ENCODE measurements around the gene ABLIM2. TPM values are rescaled to one million over a fixed set of nuclear protein-coding genes. Genes with fewer than 3 reads are reported as not detected.

The ABLIM2 gene
- total and polyA plus RNA-seq, 2 of the 13 experiments (the other 11 are each of a cell fraction or from before 2014, with no cell fraction given): 0.20 to 0.37 TPM

DNA sequence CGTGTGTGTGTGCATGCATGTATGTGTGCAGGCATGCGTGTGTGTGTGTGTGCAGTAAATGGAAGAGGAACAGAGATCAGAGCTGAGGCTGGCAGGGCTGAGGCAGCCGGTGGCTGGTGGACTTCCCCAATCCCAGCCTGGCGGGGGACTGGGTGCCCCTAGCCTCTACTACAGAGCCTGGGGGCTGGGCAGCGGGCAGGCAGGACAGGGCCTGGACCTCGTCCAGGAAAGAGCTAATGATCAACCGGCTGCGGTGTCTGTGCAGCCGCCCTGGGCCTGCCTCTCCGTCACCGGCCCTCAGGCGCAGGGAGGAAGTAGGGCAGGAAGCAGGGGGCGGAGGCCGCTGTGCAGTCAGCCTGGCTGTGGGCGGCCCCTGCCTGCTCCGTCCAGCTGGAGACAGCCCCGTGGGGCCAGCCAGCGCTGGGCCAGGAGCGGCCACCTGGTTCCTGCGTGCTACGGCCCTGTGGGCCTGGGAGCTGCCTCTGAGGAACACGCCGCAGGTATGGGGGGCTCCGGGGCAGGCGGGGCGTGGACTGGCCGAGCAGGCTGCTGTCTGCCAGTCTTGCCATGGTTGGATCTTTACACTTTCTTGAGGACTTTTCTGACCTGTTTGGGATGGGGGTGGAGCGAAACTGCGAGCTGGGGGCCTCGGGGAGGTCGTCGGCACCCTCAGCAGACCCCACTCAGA lies 40.4 kb upstream of the ABLIM2 start, which contains the start of gene SH3TC1 (continued):
- peak; percentile 71 for TF ChIP-seq ZNF768 (CRISPR knock-in tag; IDR thresholded peaks at IDR 0.05)
- TF ChIP-seq DPF2 (CRISPR knock-in tag; IDR thresholded peaks at IDR 0.05; ENCODE audit: borderline replicate concordance, low read depth): peak; percentile 86
- TF ChIP-seq SMARCC2 (IDR thresholded peaks at IDR 0.05): no peak
- TF ChIP-seq HOMEZ (CRISPR knock-in tag; IDR thresholded peaks at IDR 0.05; ENCODE audit: low read depth): 0 out of 2 replicates have a peak, but pooled peaks have one; percentile 50
- TF ChIP-seq SOX13 (IDR thresholded peaks at IDR 0.05): no peak; the same call in 1 of the 2 replicates
- peak in 1 of 2 experiments; percentile 65; a peak in 2 of 4 replicates for TF ChIP-seq SOX13 (CRISPR knock-in tag; conservative IDR thresholded peaks at IDR 0.05 in 1 of 2, IDR thresholded peaks at IDR 0.05 in 1 of 2)
- no peak for TF ChIP-seq SRSF9 (IDR thresholded peaks at IDR 0.05; ENCODE audit: borderline replicate concordance, insufficient read depth, low read depth, low read length, poor library complexity, severe bottlenecking)
- TF ChIP-seq ZBTB43 (CRISPR knock-in tag; conservative IDR thresholded peaks at IDR 0.05): no peak
- TF ChIP-seq ZNF710 (CRISPR knock-in tag; IDR thresholded peaks at IDR 0.05; ENCODE audit: borderline replicate concordance): no peak
- no peak for TF ChIP-seq ZNF256 (CRISPR knock-in tag; conservative IDR thresholded peaks at IDR 0.05)
- no peak for TF ChIP-seq RARG (CRISPR knock-in tag; IDR thresholded peaks at IDR 0.05; ENCODE audit: low read depth)
- peak in 1 of 2 experiments; percentile 58; a peak in 2 of 4 replicates for TF ChIP-seq POLR2A (IDR thresholded peaks at IDR 0.05; ENCODE audit: insufficient read depth in 1 of 2, low read depth in 2 of 2, low read length in 2 of 2)
- peak; percentile 47; the same call in 1 of the 2 replicates for TF ChIP-seq PITX1 (CRISPR knock-in tag; IDR thresholded peaks at IDR 0.05)
- peak; percentile 68; the same call in 1 of the 2 replicates for TF ChIP-seq ZNF746 (CRISPR knock-in tag; IDR thresholded peaks at IDR 0.05)
- TF ChIP-seq GLI4 (CRISPR knock-in tag; IDR thresholded peaks at IDR 0.05; ENCODE audit: borderline replicate concordance): no peak
- TF ChIP-seq HOXD1 (CRISPR knock-in tag; IDR thresholded peaks at IDR 0.05): peak; percentile 74; the same call in 1 of the 2 replicates
- peak; percentile 82; the same call in 1 of the 2 replicates for TF ChIP-seq ZNF329 (CRISPR knock-in tag; IDR thresholded peaks at IDR 0.05; ENCODE audit: low read depth)
- TF ChIP-seq ELF4 (CRISPR knock-in tag; IDR thresholded peaks at IDR 0.05; ENCODE audit: borderline replicate concordance): no peak
- TF ChIP-seq ZBTB34 (CRISPR knock-in tag; IDR thresholded peaks at IDR 0.05): no peak
- TF ChIP-seq, protein P1, sequence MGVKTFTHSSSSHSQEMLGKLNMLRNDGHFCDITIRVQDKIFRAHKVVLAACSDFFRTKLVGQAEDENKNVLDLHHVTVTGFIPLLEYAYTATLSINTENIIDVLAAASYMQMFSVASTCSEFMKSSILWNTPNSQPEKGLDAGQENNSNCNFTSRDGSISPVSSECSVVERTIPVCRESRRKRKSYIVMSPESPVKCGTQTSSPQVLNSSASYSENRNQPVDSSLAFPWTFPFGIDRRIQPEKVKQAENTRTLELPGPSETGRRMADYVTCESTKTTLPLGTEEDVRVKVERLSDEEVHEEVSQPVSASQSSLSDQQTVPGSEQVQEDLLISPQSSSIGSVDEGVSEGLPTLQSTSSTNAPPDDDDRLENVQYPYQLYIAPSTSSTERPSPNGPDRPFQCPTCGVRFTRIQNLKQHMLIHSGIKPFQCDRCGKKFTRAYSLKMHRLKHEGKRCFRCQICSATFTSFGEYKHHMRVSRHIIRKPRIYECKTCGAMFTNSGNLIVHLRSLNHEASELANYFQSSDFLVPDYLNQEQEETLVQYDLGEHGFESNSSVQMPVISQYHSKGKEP (CRISPR knock-in tag; IDR thresholded peaks at IDR 0.05): no peak; the same call in 1 of the 2 replicates

Measured in HepG2 (cell line).